ENCODE data around the gene CSNK2B.

CSNK2B gene

GRCh38 chr6:31658983-31659648, 6.8 kb upstream of the CSNK2B start:
- in situ Hi-C loops (cut with MboI; ENCODE audit: low pct_unique_long_range_greater_than_20kb, low sequenced_read_pairs) = no loop called here
- no peak for DNase-seq

DNA sequence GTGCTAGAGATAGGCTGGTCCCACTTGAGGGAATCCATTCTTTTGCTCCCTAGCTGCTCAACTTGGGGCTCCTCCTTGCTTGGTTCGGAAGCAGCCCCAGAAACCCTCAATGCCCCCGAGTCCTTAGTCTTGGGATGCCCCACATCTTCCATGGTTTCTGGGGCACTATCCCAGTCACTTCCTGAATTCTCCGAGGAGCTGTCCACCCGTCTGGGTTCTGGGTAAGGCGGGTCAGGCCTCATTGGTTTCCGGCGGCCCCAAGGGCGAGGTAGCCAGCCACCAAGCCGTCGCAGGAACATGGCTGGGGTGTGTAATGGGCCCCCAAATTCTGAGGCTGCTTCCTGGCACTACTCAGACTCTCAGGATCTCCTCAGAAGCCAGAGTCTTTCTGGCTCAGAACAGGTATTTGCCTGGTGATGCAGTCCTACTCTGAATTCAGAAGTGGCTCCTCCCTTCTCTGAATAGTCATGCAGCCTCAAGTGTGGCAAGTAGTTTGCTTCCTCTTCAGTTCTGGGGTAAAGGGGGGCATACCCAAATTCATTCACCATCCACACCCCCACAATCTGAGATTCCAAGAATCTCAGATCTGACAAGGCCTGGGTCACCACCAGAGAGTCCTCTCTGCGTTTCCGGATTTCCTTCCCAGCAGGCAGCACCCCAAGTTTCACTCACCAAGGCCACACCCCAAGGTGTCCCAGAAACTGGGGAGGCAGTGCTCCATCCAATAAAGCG, 6.1 kb upstream of the CSNK2B start:
- in situ Hi-C loops (cut with MboI; ENCODE audit: low pct_unique_long_range_greater_than_20kb, low sequenced_read_pairs) = no loop called here
- peak; percentile 36 for DNase-seq

GRCh38 chr6:31660381-31661261, 5.3 kb upstream of the CSNK2B start, which contains the start of gene C6orf47:
Gene C6orf47 (minus strand): TSS chr6:31660778. CDS start chr6:31659947, 831 bp downstream.
- peak; percentile 83 for DNase-seq
- in situ Hi-C loops (cut with MboI; ENCODE audit: low pct_unique_long_range_greater_than_20kb, low sequenced_read_pairs) = no loop called here

- in situ Hi-C loops (cut with MboI; ENCODE audit: low pct_unique_long_range_greater_than_20kb, low sequenced_read_pairs) = no loop called here
- no peak for DNase-seq
These were observed 4.4 kb upstream of the CSNK2B start for GRCh38 chr6:31661262-31662123.

GRCh38 chr6:31662124-31662723, 3.7 kb upstream of the CSNK2B start:
- in situ Hi-C loops (cut with MboI; ENCODE audit: low pct_unique_long_range_greater_than_20kb, low sequenced_read_pairs) = no loop called here
- no peak for DNase-seq

DNA sequence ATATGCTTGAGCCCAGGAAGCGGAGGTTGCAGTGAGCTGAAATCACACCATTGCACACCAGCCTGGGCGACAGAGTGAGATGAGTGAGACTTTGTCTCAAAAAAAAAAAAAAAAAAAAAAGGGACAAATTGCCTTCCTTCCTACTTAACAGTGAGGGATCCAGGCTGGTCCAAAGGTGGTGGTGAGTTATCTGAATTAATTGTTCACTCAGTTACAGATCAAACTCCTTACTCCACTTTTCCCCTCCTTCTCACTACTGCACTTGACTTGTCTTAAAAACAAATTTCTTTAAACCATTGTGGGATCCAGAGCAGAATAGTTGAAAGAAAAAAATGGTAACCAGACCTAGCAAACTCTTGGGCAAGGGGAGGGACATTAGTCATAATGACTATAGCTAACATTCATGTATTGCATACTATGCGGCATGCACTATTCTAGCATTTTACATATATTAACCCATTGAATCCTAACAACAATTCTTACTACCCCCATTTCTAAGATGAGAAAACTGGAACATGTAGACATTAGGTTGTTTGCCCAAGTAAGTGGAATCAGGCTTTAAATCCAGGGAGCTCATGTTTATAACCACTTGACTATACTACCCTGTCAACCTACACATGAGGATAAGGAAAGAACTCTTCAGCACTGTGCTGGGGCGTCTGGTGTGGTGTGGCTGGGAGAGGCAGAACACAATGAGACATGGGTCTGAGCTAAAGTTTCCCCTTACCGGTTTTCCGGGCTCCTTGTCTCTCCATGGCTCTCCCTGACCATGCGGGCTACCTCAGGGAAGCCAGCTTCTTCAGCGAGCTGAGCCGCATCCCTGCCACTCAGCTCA, 2.5 kb upstream of the CSNK2B start:
- DNase-seq = no peak

DNA sequence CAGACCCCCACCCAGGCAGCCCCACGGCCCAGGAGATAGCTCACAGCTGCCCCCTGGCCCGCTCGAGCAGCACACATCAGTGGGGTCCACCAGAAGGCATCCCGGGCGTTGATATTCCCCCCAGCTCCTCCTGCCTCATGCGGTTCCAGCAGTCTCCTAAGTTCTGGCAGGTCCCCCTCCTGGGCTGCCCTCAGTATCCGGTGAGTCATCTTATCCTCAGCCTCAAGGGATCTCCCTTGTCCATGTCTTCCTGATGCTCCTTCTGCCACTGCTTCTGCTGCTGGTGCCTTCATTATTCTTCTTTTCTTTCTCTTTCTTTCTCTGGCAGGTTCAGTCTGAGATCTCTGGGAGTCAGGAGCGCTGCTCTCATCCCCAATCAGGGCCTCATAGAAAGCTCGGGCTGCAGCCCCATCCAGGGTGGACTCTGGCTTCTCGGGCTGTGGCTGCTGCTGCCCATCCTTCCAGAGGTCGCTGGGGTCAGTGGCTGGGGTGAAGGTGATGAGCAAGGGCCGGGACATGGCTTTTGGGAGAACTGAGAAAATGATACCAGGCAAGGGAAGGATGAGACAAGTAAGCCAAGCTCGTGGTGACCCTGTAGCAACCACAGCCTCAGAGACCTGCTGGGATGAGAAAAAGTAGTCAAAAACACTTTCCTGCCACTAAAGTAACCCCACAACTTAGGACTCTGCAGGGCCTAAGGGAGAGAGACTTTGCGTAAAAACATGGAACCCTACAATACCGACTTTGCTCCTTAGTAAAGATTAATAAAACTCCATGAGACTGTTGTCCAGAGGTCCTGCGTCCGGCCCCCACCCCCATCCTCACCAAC, 1.7 kb upstream of the CSNK2B start:
- no peak for DNase-seq
- in situ Hi-C loops (cut with MboI; ENCODE audit: low pct_unique_long_range_greater_than_20kb, low sequenced_read_pairs) = no loop called here

More for the DNA sequence above, 2.5 kb upstream of the CSNK2B start:
- in situ Hi-C loops (cut with MboI; ENCODE audit: low pct_unique_long_range_greater_than_20kb, low sequenced_read_pairs) = no loop called here

GRCh38 chr6:31664790-31665500, 935 bp upstream of the CSNK2B start, which contains the start of gene GPANK1:
Gene GPANK1 (minus strand): TSS chr6:31664997. CDS start chr6:31664478, 519 bp downstream.
- DNase-seq = peak; percentile 91
- in situ Hi-C loops (cut with MboI; ENCODE audit: low pct_unique_long_range_greater_than_20kb, low sequenced_read_pairs) = no loop called here

- no peak for DNase-seq
- in situ Hi-C loops (cut with MboI; ENCODE audit: low pct_unique_long_range_greater_than_20kb, low sequenced_read_pairs) = no loop called here
These were observed 571 bp downstream of the CSNK2B start for GRCh38 chr6:31666337-31666965.

DNA sequence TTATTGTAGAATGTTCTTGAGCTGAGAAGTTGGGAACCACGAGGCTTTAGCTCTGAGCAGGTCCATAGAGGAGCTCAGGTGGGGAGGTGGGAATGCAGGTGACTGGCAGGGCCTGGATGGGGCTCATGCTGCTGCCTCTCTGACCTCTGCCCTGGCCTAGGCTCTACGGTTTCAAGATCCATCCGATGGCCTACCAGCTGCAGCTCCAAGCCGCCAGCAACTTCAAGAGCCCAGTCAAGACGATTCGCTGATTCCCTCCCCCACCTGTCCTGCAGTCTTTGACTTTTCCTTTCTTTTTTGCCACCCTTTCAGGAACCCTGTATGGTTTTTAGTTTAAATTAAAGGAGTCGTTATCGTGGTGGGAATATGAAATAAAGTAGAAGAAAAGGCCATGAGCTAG, 3.8 kb downstream of the CSNK2B start, which contains the start of gene LY6G5B:
Gene LY6G5B, plus strand, starts transcription at position 301 of the 400 bp plus-strand sequence. CDS start 975 bp downstream, outside the sequence.
- in situ Hi-C loops (cut with MboI; ENCODE audit: low pct_unique_long_range_greater_than_20kb, low sequenced_read_pairs) = no loop called here
- no peak for DNase-seq

DNA sequence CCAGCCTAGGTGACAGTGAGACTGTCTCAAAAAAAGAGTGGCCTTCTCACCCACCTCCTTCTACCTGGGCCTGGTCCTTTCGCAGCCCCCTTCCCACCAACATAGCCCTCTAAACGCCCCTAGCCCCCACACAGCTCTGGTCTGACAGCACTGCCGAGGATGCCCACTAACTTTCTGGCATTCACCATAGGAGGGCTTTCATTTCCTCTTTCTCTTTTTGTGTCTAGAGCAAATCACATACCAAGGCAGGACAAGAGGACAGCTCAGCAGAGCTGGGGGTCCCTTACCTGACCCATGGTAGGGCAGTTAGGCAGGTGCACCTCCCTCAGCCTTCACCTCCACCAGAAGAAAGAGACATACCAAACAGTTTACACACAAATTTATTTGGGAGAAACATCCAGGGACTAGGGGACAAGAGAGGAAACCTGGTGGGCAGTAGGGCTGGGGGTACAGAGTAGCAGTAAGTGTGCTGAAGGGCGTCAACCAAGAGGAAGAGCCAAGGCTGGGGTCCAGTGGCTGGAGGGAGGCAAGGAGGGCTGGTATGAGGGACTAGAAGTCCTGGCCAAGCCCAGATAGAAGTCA, 10.5 kb downstream of the CSNK2B start:
- in situ Hi-C loops (cut with MboI; ENCODE audit: low pct_unique_long_range_greater_than_20kb, low sequenced_read_pairs) = no loop called here
- no peak for DNase-seq

- in situ Hi-C loops (cut with MboI; ENCODE audit: low pct_unique_long_range_greater_than_20kb, low sequenced_read_pairs) = no loop called here
- DNase-seq = no peak
These were observed 11.0 kb downstream of the CSNK2B start for GRCh38 chr6:31676904-31677303.

GRCh38 chr6:31677955-31678354, 12.1 kb downstream of the CSNK2B start:
- in situ Hi-C loops (cut with MboI; ENCODE audit: low pct_unique_long_range_greater_than_20kb, low sequenced_read_pairs) = no loop called here

GRCh38 chr6:31680226-31681134, 14.6 kb downstream of the CSNK2B start, which contains the start of gene LY6G5C:
Gene LY6G5C (minus strand): TSS chr6:31681067. CDS start chr6:31680373, 694 bp downstream.
- in situ Hi-C loops (cut with MboI; ENCODE audit: low pct_unique_long_range_greater_than_20kb, low sequenced_read_pairs) = no loop called here
- DNase-seq = peak; percentile 88

More at GRCh38 chr6:31677955-31678354, 12.1 kb downstream of the CSNK2B start:
- DNase-seq = no peak

Measured in KBM-7 (cell line).